Natural killer cell (primary cell): Measurements from ENCODE around the gene MEGF6. TPM values are rescaled to one million over a fixed set of nuclear protein-coding genes. Genes with fewer than 3 reads are reported as not detected.

Source experiments
- ATAC-seq, 3 donors: fragments of 150-1000 bp in 2 of 3; fragments of 200-7000 bp in 1 of 3; cut with Tn5 transposase; 1 replicate in 1 of 3; 2 replicates in 2 of 3; pipeline ENCODE4 v1.10.0; 2021; ENCODE audit warnings: mild to moderate bottlenecking in 2 of 3, moderate library complexity in 2 of 3
- DNase-seq, 2 donors: peaks; one replicate each; pipeline versions ENCODE4 v3.0.0 to v3.0.0-alpha.2; 2013 to 2021; ENCODE audit warnings: mixed read lengths in 1 of 2
- H3K27ac ChIP-seq: one replicate; pipeline ENCODE4 v1.5.1; 2013; ENCODE audit warnings: mild to moderate bottlenecking, low read length
- H3K27me3 ChIP-seq: one replicate; pipeline ENCODE4 v1.6.1; 2013; ENCODE audit warnings: low read length; ENCODE audit not compliant: control insufficient read depth, insufficient read depth
- H3K36me3 ChIP-seq: one replicate; pipeline ENCODE4 v1.6.1; 2013; ENCODE audit warnings: low read length; ENCODE audit not compliant: control insufficient read depth, insufficient read depth
- H3K4me1 ChIP-seq: one replicate; pipeline ENCODE4 v1.6.1; 2013; ENCODE audit warnings: low read length; ENCODE audit not compliant: control insufficient read depth, insufficient read depth
- H3K4me3 ChIP-seq: one replicate; pipeline ENCODE4 v1.5.1; 2013; ENCODE audit warnings: low read length
- H3K9me3 ChIP-seq: one replicate; pipeline ENCODE4 v1.6.1; 2013; ENCODE audit warnings: low read length; ENCODE audit not compliant: control insufficient read depth, insufficient read depth
- H3K27ac Mint-ChIP-seq, 2 donors: one replicate each; pipeline ENCODE4 v1.8.0; 2022; ENCODE audit warnings: mild to moderate bottlenecking in 2 of 2, mixed read lengths in 2 of 2, moderate library complexity in 1 of 2
- H3K27me3 Mint-ChIP-seq, 2 donors: one replicate each; pipeline ENCODE4 v1.8.0; 2022; ENCODE audit warnings: low read depth in 2 of 2, mixed read lengths in 2 of 2
- H3K36me3 Mint-ChIP-seq: one replicate; pipeline ENCODE4 v1.8.0; 2022; ENCODE audit warnings: mixed read lengths
- H3K4me1 Mint-ChIP-seq, 2 donors: one replicate each; pipeline ENCODE4 v1.8.0; 2022; ENCODE audit warnings: mixed read lengths in 2 of 2
- H3K4me3 Mint-ChIP-seq: one replicate; pipeline ENCODE4 v1.8.0; 2022; ENCODE audit warnings: mild to moderate bottlenecking, moderate library complexity, mixed read lengths
- H3K9me3 Mint-ChIP-seq, 2 donors: one replicate each; pipeline ENCODE4 v1.8.0; 2022; ENCODE audit warnings: mixed read lengths in 2 of 2
- CTCF ChIP-seq: fragments of 200-600 bp; IDR thresholded peaks from one replicate; pipeline ENCODE4 v1.8.0; 2022; ENCODE audit warnings: antibody characterized with exemption
- WGBS: methylation state at CpG from one replicate; pipeline ENCODE4 v1.1.7; 2013; ENCODE audit warnings: missing lambda C conversion rate; ENCODE audit not compliant: insufficient coverage; 5-methylcytosine and 5-hydroxymethylcytosine counted together
- intact Hi-C: fragments of 100-400 bp; cut with micrococcal nuclease; formaldehyde crosslinking; loops from one replicate; pipeline ENCODE4 v1.14.2; 2022
- total RNA-seq, 4 donors: library from RNA; stranded (reverse); fragments of 120-200 nt in 1 of 4; gene quantifications; one replicate each; pipeline versions ENCODE4 v1.2.3 to v1.2.4, GENCODE V29; 2013 to 2022

The MEGF6 gene
- total RNA-seq, 3 donors from 2014 or later (not counting 1 experiment from before 2014, with no cell fraction given), result 3.1 to 15.6 (median 5.1) TPM

- DNase-seq, result no peak
- intact Hi-C loops, result no loop called here
- H3K9me3 Mint-ChIP-seq, result no peaks in the 10 kb centered on the region
These were observed 71.4 kb downstream of the MEGF6 start for GRCh38 chr1:3539707-3540425.

GRCh38 chr1:3537359-3537758 is 73.9 kb downstream of the MEGF6 start:
- ATAC-seq (no peak), DNase-seq (no peak)
- no peak for TF ChIP-seq CTCF
- Histone ChIP-seq H3K9me3 (no peaks in the 10 kb centered on the region), H3K4me3 (no peak overlapping the region), H3K27me3 (no peaks in the 10 kb centered on the region), H3K27ac (no peak overlapping the region), H3K36me3 (no peaks in the 10 kb centered on the region), H3K4me1 (no peaks in the 10 kb centered on the region)
- 93% methylated on average over 16 of the region's 16 CpGs for WGBS
- Mint-ChIP-seq H3K27me3 (no peaks in the 10 kb centered on the region), H3K27ac (no peak overlapping the region), H3K36me3 (no peaks in the 10 kb centered on the region), H3K4me1 (no peaks in the 10 kb centered on the region), H3K4me3 (no peak overlapping the region), H3K9me3 (no peaks in the 10 kb centered on the region)
- intact Hi-C loops, result no loop called here

More at GRCh38 chr1:3539707-3540425, 71.4 kb downstream of the MEGF6 start:
- no peaks in the 10 kb centered on the region for H3K27me3 Mint-ChIP-seq
- Histone ChIP-seq H3K27me3 (no peaks in the 10 kb centered on the region), H3K4me1 (no peaks in the 10 kb centered on the region), H3K4me3 (no peak overlapping the region), H3K9me3 (no peaks in the 10 kb centered on the region), H3K36me3 (no peaks in the 10 kb centered on the region), H3K27ac (no peak overlapping the region)
- no peak for ATAC-seq
- H3K27ac Mint-ChIP-seq, result no peak overlapping the region
- no peak for TF ChIP-seq CTCF
- H3K4me1 Mint-ChIP-seq, result no peaks in the 10 kb centered on the region
- H3K36me3 Mint-ChIP-seq, result no peaks in the 10 kb centered on the region
- WGBS, result 56% methylated on average over 24 of the region's 24 CpGs
- no peak overlapping the region for H3K4me3 Mint-ChIP-seq

DNA sequence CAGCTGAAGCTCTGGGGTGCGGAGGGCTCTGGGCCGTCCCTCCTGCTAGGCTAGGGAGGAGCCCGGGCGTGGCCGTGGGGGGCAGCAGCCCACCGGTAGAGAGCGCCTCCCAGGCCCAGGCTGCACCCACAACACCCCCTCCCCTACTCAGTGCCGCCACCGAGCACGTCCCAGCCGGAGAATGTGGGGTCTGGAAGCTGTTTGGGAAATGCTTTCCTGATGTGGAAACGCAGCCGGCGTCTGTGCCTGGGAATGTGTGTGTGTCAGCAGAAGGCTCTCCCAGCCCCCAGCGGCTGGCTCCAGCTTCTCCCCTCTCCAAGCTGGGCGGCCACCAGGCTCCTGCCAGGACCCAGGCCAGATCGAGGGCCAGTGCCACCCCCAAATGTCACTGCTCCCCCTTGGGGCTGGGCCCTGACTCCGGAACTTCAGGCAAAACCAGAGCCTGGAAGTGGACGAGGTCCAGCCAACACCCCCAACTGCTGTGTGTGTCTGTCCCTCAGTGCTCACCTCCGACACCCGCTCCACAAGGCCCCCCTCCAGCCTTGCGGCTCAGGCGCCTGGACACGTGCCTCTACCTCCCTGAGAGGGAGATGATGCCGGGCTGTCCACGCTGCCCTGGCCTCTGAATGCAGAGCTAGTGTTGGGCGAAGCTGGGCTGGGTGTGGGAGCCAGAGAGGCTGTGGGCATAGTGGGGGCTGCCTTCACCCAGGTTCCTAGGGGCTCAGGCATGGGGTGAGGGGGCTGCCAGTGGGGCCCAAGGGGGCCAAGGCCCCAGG is 74.7 kb downstream of the MEGF6 start:
- Mint-ChIP-seq H3K36me3 (no peaks in the 10 kb centered on the region), H3K4me3 (no peak overlapping the region), H3K27me3 (peaks cover 0 to under 1% of the 10 kb centered on the region in 2 donors), H3K9me3 (no peaks in the 10 kb centered on the region), H3K4me1 (no peaks in the 10 kb centered on the region), H3K27ac (no peak overlapping the region)
- Histone ChIP-seq H3K4me3 (no peak overlapping the region), H3K9me3 (no peaks in the 10 kb centered on the region), H3K27ac (no peak overlapping the region), H3K36me3 (no peaks in the 10 kb centered on the region), H3K27me3 (no peaks in the 10 kb centered on the region), H3K4me1 (no peaks in the 10 kb centered on the region)
- intact Hi-C loops, result no loop called here
- no peak for TF ChIP-seq CTCF
- no peak for ATAC-seq
- WGBS, result 89% methylated on average over 23 of the region's 27 CpGs
- no peak for DNase-seq
